ENCODE results near the gene RCCD1.
"Not testable (repeated sequence)": the region's sequence is repeated elsewhere in the genome, so short reads cannot be mapped to it uniquely, and the experiment has no call there.

GRCh38 chr15:90928106-90928505 lies 26.6 kb upstream of the RCCD1 start:
- not testable (repeated sequence) for TF ChIP-seq CTCF (IDR thresholded peaks at IDR 0.05; ENCODE audit: low read length); EZH2 (IDR thresholded peaks at IDR 0.05; ENCODE audit: borderline replicate concordance, low read length)
